Islet of Langerhans (tissue), 1 donor: ENCODE measurements around the gene CDC34.

ENCODE experiments used
- FAIRE-seq: peaks from one replicate; lab custom pipeline; 2011; peaks lifted over from hg19 to GRCh38; lab: Jason Lieb, UNC

The CDC34 gene

DNA sequence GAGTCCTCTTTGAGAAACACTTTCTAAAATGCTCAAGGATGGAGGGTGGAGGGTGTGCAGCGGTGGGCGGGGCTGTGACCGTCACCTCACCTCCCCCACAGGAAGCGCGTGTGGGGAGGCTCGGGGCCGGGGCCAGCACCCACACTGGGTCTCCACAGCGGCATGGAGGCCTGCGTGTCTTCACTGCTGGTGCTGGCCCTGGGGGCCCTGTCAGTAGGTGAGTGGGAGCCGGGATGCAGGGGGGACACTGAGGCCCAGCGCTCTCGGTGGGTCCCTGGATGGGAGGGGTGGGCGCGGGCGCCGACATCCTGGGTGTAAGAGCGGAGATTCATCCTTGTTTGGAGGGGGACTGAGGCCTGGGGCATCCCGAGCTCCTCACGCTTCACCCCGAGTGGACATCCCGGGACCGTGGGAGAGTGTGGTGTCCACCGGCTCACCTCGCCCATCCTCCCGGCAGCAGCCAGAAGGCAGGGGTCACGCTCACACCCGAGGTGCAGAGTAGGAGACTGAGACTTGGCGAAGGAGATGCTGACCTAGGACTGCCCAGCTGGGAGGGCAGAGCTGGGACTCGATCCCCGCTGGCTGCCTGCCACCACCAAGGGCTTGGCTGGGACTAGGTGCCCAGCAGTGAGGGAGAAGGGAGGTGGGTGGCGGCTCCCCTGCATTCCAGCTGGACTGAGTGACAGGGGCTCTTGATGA is 12.5 kb downstream of the CDC34 start, which contains the start of gene GZMM:
Gene GZMM (plus strand): TSS at position 144 of the 699 bp plus-strand sequence. CDS start 19 bp downstream, at position 163.
- no peak for FAIRE-seq

DNA sequence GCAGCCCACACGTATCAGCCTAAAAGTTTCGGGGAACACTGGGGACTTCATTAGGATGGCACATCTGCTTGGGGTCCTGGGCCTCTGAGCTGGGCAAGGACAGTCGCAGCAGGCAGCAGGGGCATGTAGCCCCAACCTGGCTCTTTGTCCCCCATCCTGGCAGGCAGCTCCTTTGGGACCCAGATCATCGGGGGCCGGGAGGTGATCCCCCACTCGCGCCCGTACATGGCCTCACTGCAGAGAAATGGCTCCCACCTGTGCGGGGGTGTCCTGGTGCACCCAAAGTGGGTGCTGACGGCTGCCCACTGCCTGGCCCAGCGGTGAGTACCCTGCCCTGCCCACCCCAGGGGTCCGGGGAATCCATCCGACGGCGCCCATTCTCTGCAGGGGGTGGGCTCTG is 15.6 kb downstream of the CDC34 start:
- FAIRE-seq, result no peak

DNA sequence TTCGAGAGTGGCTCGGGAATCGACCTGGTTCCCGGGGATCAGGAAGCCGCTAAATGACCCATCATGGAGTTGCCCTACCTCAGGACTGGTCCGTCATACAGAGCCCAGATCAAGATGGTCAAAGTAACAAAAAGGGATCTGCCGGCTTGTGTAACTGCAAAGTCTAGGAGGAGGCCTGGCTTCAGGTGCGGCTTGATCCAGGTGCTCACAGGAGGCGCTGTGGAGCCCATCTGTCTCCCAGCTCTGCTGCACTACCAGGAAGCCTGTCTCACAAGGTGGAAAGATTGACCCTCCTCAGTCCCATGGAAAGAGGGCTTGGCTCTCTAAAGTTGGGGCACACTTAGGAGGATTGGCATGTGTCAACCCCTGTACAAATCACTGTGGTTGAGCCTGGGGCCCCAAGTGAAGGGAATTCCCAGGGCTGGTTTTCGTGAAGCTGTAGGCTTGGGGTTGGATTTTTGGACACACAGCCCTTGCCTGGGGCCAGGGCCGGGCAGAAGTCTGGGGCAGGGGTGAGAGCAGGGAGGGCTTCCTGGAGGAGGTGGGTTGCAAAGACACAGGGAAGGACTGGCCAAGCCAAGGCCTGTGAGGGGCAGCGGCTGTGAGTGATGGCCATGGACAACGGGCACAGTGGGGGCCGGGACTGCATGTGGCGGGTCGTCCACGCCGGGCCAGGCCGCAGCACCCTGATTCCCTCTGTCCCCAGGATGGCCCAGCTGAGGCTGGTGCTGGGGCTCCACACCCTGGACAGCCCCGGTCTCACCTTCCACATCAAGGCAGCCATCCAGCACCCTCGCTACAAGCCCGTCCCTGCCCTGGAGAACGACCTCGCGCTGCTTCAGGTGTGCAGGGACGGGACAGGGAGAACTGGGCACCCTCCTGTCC is 16.5 kb downstream of the CDC34 start:
- no peak for FAIRE-seq

DNA sequence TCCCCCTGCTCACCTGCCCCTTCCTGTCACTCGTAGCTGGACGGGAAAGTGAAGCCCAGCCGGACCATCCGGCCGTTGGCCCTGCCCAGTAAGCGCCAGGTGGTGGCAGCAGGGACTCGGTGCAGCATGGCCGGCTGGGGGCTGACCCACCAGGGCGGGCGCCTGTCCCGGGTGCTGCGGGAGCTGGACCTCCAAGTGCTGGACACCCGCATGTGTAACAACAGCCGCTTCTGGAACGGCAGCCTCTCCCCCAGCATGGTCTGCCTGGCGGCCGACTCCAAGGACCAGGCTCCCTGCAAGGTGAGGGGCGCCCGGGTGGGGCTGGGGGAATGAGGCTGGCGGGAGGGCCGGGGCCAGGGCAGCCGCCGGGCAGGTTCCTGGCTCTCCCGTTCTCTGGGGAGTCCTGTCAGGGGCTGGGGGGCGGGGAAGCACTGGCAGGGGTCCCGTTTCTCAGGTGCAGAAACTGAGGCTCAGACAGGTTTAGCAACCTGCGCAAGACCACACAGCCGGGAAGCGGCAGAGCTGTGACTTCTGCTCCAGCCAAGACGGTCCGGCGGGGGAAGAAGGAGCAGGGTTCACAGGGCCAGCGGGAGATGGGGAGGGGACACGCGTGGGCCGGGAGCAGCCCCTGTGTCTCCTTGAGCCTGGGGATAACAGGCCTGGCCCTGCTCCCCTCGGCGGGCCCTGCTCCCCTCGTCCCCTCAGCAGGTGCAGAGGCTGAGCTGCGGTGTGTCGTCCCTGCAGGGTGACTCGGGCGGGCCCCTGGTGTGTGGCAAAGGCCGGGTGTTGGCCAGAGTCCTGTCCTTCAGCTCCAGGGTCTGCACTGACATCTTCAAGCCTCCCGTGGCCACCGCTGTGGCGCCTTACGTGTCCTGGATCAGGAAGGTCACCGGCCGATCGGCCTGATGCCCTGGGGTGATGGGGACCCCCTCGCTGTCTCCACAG is 17.6 kb downstream of the CDC34 start:
- no peak for FAIRE-seq

DNA sequence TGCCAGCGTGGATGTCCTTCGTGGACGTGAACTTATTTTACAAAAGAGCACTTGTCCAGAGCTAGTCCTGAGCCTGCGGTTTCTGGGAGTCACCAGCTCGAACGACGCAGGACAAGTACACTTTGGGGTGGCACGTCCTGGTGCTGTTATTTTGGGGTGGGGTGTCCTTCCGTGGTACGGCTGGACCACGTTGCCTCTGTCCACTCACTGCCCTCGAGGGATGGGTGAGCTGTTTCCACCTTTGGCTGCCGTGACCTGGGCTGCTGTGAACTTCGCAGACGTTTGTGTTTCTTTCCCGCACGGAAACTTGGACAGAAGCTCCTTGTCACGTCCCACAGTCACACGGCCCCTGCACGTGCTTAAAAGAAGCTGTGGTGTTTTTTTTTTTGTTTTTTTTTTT is 23.3 kb downstream of the CDC34 start:
- FAIRE-seq, result no peak

DNA sequence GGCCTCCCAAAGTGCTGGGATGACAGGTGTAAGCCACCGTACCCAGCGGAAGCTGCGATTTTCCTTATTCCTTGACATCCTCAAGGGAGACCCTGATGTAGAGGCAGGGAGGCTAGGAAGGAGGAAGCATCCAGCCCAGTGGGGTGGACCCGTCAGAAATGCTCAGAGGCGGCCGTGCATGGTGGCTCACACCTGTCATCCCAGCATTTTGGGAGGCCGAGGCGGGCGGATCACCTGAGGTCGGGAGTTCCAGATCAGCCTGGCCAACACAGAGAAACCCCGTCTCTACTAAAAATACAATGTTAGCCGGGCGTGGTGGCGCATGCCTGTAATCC is 23.9 kb downstream of the CDC34 start:
- no peak for FAIRE-seq

DNA sequence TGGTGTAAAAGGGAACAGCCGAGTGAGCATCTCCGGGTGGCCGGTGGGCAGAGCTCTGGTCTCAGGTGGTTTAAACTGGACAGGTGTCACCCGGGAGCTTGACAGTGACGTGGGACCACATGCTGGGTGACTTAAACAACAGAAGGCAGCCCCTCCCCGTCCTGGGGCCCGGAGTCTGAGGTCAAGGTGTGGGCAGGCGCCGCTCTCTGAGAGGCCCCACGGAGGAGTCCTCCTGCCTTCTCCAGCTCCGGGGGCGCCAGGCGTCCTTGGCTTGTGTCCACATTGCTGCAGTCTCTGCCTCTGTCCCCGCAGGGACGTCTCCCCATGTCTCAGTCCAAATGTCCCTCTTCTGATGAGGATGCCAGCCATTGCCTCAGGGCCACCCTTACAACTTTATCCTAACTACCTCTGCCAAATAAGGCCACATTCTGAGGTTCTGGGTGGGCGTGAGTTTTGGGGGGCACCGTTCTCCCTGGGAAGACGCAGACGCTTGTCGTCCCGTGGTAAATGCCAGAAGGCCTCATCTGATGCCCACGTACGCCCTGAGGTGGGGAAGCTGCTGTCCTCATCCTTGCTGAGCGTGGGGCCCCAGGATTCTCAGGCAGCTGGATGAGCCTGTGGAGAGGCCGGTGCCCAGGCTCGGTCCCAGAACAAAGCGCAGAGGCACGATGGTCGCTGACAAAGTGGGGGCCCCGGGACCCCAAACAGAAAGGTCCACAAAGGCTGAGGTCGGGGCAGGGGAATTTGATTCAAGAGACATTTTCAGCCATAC is 25.2 kb downstream of the CDC34 start:
- no peak for FAIRE-seq

DNA sequence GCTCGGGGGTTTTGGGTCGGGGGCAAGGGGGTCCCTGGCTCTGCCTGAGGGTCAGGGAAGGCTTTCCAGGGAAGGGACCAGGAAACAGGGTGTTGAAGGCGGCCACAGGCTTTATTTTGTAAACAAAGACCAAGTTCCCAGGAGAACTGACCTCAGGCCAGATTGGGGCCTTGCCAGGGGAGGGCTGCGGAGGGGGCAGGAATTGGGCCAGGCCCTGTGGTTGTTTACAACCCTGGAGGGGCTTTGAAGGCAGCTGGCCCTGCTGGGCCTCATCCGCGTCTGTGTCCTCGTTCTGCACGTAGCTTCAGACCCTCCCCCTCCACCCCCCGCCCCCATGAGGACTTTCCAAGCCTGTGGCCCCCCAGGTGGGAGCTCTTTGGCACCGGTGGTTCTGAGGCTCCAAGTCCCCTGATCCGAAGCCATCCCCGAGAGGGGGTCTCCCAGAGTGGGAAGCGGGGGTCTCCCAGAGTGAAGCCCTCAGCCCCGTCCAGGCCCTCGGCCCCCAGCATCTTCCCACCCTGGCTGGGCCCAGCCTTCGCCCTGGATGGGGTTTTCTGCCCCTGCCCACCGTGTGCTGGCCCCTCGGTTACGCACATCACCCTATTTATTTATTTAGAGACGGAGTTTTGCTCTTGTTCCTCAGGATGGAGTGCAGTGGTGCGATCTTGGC is 27.3 kb downstream of the CDC34 start:
- no peak for FAIRE-seq

DNA sequence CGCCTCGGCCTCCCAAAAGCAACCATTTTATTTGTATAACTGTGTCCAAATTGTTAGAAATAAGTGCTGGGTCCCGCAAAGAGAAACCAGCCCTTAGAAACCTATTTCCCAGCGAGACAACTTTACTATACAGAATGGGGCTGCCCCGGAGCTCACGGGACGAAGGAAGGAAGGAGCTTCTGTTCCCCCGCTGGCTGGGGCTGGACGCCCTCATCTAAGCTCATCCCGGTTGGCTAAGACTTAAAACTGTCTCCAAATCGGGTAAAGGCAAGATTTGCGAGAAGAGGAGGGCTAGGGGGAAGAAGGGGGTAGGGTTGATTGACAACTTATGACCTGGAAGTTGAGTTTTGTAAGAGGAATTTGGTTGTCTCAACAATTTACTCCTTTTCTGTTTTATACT is 28.6 kb downstream of the CDC34 start:
- FAIRE-seq, result no peak

DNA sequence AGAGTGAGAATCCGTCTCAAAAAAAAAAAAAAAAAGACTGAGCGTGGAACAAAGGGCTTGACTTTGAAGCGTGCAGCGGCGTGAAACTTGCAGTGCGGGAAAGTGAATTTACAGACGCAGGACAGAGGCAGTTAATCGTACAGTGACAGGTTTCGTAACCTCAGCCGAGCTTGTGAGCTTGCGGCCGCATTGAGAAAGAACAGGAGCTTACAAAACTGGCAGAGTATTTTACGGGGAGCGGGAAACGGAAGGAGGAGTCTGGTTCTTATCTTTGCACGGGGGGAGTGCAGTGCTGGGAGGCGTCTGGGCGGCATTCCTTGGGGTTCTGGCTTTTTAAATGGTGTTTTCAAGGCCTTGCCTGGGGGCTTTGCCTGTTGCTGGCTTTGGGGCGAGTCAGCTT is 34.8 kb downstream of the CDC34 start:
- no peak for FAIRE-seq

DNA sequence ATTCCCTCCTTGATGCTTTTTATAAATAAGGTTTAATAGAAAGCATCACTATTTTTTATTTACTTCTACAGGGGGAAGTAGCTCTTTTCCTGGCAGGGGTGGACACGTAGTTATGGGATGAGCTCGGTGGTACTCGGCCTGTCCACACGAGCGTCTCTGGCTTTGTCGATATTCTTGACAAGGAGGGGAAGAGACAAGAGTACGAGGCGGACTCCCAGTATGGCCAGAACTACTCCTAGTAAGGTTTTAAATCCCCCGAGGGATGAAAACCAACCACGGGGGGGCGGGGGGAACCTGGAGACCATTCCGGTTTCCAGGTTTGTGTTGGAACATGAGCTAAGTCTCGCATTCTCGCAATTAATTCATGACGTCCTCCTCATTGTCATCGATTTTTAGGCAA is 35.3 kb downstream of the CDC34 start:
- FAIRE-seq, result no peak

DNA sequence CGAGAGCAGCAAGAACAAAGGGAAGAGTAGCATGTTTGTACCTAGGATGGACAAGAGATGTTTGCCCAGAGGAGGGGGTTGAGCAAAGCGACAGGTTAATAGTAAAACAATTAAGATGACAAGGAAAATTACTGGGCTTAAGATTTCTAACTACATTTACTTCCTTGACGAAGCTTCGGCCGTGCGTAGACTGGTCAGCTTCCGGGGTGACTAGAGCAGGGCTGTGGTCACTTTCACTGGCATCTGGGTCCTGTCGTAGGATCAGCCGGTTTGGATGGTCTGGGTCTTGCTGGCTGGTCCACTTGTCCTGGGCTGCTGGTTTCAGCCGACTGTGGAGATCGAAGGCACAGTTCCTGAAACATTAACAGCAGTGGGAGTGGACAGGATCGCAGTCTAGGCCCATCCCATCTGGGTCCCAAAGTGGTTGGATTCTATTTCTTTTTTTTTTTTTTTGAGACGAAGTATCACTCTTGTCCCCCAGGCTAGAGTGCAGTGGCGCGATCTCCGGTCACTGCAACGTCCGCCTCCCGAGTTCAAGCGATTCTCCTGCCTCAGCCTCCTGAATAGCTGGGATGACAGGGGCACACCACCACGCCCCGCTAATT is 35.8 kb downstream of the CDC34 start:
- no peak for FAIRE-seq

DNA sequence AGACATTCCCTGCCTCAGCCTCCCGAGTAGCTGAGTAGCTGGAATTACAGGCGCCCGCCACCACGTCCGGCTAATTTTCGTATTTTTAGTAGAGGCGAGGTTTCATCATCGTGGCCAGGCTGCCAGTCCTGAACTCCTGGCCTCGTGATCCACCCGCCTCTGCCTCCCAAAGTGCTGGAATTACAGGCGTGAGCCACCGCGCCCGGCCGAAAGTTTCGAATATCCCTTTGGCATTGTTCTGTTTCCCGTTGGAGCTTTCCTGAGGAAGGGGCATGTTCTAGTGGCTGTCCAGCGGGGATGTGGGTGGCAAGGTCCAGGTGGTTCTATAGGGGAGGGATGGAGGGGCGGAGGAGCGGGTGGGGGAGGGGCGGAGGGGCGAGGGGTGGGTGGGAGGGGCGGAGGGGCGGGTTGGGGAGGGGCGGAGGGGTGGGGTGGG is 38.7 kb downstream of the CDC34 start:
- FAIRE-seq, result no peak

DNA sequence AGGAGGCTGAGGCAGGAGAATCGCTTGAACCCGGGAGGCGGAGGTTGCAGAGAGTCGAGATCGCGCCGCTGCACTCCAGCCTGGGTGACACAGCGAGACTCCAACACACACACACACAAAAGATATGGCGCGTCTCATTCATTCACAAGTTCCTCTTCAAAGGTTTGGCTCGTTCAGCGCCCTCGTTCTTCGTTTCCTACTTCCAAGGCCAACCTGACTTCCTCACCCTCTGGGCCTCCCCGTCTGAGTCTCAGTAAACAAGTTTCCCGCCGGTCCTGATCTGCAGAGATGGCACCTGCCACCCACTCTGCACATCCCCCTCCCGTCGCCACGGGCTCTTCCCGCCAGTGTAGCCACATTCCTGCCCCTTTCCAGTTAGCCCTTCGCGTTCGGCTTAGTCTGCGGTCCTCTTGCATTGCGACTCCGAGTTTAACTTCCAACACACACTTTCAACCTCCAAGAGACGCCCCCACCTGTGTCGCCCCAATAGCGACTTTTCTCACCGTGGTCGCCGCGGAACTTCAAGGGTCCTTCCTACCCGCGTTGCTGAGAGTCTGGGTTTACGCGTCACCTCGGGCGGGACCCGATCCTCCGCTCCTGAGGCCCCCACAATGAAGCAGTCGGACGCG is 39.5 kb downstream of the CDC34 start:
- no peak for FAIRE-seq

DNA sequence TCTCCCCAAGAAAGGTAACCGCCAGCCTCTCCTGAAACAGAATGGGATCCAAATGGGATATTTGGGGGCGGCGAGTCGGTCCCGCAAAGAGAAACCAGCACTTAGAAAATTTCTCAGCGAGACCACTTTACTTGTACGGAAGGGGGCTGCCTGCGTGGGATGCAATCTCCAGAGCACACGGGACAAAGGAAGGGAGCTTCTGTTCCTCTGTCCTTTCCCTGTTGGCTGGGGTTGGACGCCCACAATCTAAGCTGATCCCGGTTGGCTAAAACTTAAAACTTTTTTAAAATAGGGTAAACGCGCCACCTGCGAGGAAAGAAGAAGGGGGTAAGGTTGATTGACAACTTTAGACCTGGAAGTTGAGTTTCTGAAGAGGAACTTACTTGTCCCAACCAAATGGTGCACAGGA is 40.0 kb downstream of the CDC34 start:
- FAIRE-seq, result no peak

DNA sequence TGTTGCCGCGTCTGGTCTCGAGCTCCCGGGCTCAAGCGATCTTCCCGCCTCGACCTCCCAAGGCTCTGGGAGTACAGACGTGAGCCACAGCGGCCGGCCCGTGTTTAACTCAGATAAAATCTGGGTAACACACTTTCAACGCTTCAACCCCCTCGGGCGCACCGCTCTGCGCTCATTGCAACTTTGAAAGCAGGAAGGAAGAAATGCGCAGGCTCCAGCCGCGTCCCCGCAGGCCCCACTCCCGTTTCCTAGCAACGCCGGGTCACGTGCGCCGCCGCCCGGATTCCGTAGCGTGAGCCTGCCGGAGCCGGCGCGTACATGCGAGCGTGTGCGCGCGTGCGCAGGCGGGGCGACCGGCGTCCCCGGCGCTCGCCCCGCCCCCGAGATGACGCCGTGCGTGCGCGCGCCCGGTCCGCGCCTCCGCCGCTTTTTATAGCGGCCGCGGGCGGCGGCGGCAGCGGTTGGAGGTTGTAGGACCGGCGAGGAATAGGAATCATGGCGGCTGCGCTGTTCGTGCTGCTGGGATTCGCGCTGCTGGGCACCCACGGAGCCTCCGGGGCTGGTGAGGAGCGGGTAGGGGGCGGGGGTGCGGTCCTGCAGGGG is 40.7 kb downstream of the CDC34 start, which contains the start of gene BSG:
Gene BSG (plus strand): TSS at position 457 of the 603 bp plus-strand sequence. CDS start 39 bp downstream, at position 496.
- FAIRE-seq, result peak; percentile 9

DNA sequence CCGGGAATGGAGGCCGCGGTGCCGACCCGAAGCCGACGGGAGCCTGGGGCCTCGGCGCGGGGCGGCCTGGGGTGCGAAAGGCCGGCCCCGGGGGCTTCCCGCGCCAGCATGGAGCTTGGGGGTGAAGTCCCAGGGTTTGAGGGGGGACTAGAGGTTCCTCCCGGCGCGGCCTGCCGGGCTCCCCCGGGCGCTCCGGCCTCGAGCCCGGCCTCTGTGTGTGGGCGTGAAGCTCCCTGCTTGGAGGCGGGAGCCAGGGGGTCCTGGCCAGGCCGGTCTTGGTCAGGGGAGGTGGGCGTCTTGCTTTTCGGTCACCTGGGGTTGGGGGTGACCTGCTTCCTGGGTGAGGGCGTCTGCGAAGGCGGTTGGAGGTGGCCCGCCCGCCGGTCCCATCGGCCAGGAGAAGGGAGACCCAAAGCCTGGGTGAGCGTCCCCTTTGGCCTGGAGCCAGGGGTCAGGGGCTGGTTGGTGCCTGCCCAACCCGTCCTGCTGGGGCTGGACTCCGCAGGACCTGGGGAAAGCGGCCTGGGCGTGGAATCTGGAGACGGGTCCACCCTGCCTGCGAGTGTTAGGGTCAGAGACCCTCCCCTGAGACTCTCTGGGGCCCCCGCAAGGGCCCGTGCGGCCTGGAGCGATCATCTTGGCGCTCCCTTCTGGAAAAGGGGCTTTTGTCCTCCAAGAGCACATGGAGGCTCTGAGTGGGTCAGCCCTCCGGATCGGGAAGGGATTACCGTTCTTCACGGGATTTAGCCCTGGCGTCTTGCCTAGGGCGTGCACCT is 41.4 kb downstream of the CDC34 start:
- no peak for FAIRE-seq

DNA sequence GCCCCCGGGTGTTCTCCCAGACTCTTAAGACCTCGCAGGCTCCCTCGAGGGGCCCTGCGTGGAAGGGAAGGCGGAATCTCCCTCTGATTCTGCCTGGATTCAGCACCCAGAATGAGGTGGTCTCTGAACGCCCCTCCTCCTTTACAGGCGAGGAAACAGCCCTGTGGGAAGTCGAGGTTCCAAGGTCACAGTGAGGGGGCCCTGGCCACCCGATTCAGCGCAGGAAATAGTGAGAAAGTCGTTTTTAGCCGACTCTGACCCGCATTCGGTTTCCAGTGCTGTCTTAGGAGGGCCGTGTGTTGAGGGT is 41.9 kb downstream of the CDC34 start:
- FAIRE-seq, result no peak
